ENCODE data around the gene MUC6. TPM values are rescaled to one million over a fixed set of nuclear protein-coding genes. Genes with fewer than 3 reads are reported as not detected.

Gene MUC6
- total RNA-seq, 1 donor: not detected

- H3K4me3 ChIP-seq (ENCODE audit: low read depth, low read length): no peak overlapping the region
- TF ChIP-seq CTCF (IDR thresholded peaks at IDR 0.05; ENCODE audit: insufficient read depth, low read length): no peak
- DNase-seq (ENCODE audit: low read depth): no peak
Observed at GRCh38 chr11:971731-972365, 64.7 kb downstream of the MUC6 start.

- no peak for DNase-seq (ENCODE audit: low read depth)
- TF ChIP-seq CTCF (IDR thresholded peaks at IDR 0.05; ENCODE audit: insufficient read depth, low read length): no peak
- H3K4me3 ChIP-seq (ENCODE audit: low read depth, low read length): no peak overlapping the region
Observed at GRCh38 chr11:971092-971690, 65.3 kb downstream of the MUC6 start.

- no peak for DNase-seq (ENCODE audit: low read depth)
- TF ChIP-seq CTCF (IDR thresholded peaks at IDR 0.05; ENCODE audit: insufficient read depth, low read length): no peak
- H3K4me3 ChIP-seq (ENCODE audit: low read depth, low read length): no peak overlapping the region
Observed at GRCh38 chr11:970319-970871, 66.1 kb downstream of the MUC6 start.

- no peak for DNase-seq (ENCODE audit: low read depth)
- no peak for TF ChIP-seq CTCF (IDR thresholded peaks at IDR 0.05; ENCODE audit: insufficient read depth, low read length)
- no peak overlapping the region for H3K4me3 ChIP-seq (ENCODE audit: low read depth, low read length)
Observed at GRCh38 chr11:969651-970205, 66.8 kb downstream of the MUC6 start.

GRCh38 chr11:968822-969221, 67.7 kb downstream of the MUC6 start:
- TF ChIP-seq CTCF (IDR thresholded peaks at IDR 0.05; ENCODE audit: insufficient read depth, low read length): no peak
- no peak overlapping the region for H3K4me3 ChIP-seq (ENCODE audit: low read depth, low read length)
- DNase-seq (ENCODE audit: low read depth): no peak

- no peak overlapping the region for H3K4me3 ChIP-seq (ENCODE audit: low read depth, low read length)
- no peak for DNase-seq (ENCODE audit: low read depth)
- no peak for TF ChIP-seq CTCF (IDR thresholded peaks at IDR 0.05; ENCODE audit: insufficient read depth, low read length)
Observed at GRCh38 chr11:967995-968751, 68.3 kb downstream of the MUC6 start.

Measured in fibroblast of the aortic adventitia (primary cell).